GM23338 (cell line): ENCODE measurements around the gene IER3IP1.

Experiments
- CREB1 ChIP-seq: fragments of 250-450 bp; sonication (Bioruptor Pico); IDR thresholded peaks from 2 replicates; pipeline ENCODE4 v1.5.0; 2020; ENCODE audit warnings: low read depth, mild to moderate bottlenecking, moderate library complexity
- CTCF ChIP-seq, 2 experiments: fragments of 200-600 bp in 1 of 2; sonication (generic) in 1 of 2; conservative IDR thresholded peaks; 2 replicates each; pipeline versions ENCODE4 v1.5.1 to v1.6.1; 2016 to 2017; ENCODE audit warnings: antibody characterized with exemption in 2 of 2, low read depth in 2 of 2, mild to moderate bottlenecking in 2 of 2, moderate library complexity in 1 of 2
- ETS1 ChIP-seq: IDR thresholded peaks from 2 replicates; pipeline ENCODE4 v1.6.1; 2016; ENCODE audit warnings: antibody characterized with exemption
- EZH2 ChIP-seq: fragments of 200-600 bp; sonication (generic); IDR thresholded peaks from one replicate; pipeline ENCODE4 v1.8.0; 2017; ENCODE audit warnings: antibody characterized with exemption, mild to moderate bottlenecking, low read depth; ENCODE audit not compliant: unreplicated experiment
- EZH2phosphoT487 ChIP-seq: fragments of 200-600 bp; sonication (generic); IDR thresholded peaks from one replicate; pipeline ENCODE4 v1.8.1; 2018; ENCODE audit warnings: antibody characterized with exemption; ENCODE audit not compliant: unreplicated experiment
- JUNB ChIP-seq: IDR thresholded peaks from one replicate; pipeline ENCODE4 v1.6.1; 2016; ENCODE audit warnings: antibody characterized with exemption; ENCODE audit not compliant: unreplicated experiment
- NANOG ChIP-seq: IDR thresholded peaks from 2 replicates; pipeline ENCODE4 v1.6.1; 2016; ENCODE audit warnings: antibody characterized with exemption, borderline replicate concordance
- POLR2AphosphoS5 ChIP-seq: IDR thresholded peaks from 2 replicates; pipeline ENCODE4 v1.6.1; 2016; ENCODE audit warnings: antibody characterized with exemption, low read depth
- REST ChIP-seq: IDR thresholded peaks from one replicate; pipeline ENCODE4 v1.6.1; 2018; ENCODE audit warnings: antibody characterized with exemption; ENCODE audit not compliant: unreplicated experiment
- STAT1 ChIP-seq: IDR thresholded peaks from one replicate; pipeline ENCODE4 v1.6.1; 2016; ENCODE audit warnings: antibody characterized with exemption; ENCODE audit not compliant: unreplicated experiment
- ZNF331 ChIP-seq: fragments of 250-450 bp; sonication (Bioruptor Pico); IDR thresholded peaks from 2 replicates; pipeline ENCODE4 v1.5.0; 2020; ENCODE audit warnings: low read depth, mild to moderate bottlenecking, moderate library complexity
- ZNF462 ChIP-seq: fragments of 250-450 bp; sonication (Bioruptor Pico); IDR thresholded peaks from 2 replicates; pipeline ENCODE4 v1.5.0; 2020; ENCODE audit warnings: mild to moderate bottlenecking, moderate library complexity

- TF ChIP-seq EZH2phosphoT487 (no peak), CTCF (conservative IDR thresholded peaks at IDR 0.05; ENCODE audit: low read depth in 2 of 2) (no peak), EZH2 (no peak), NANOG (no peak), JUNB (no peak), POLR2AphosphoS5 (no peak), REST (no peak), CREB1 (CRISPR knock-in tag) (no peak), STAT1 (no peak), ETS1 (no peak), ZNF462 (CRISPR knock-in tag) (no peak), ZNF331 (CRISPR knock-in tag) (no peak)
Measured at GRCh38 chr18:47115205-47115604, 61.0 kb downstream of the IER3IP1 start.
